HG03064 (cell line): ENCODE data around the gene HDGF.
A peak's percentile ranks its signal among the peaks of the same experiment; 100 is the strongest.

ENCODE experiments used
- ATAC-seq: cut with Tn5 transposase; IDR thresholded peaks from one replicate; pipeline ENCODE4 v1.9.1; 2021; ENCODE audit warnings: low read depth; ENCODE audit not compliant: unreplicated experiment

Gene HDGF

DNA sequence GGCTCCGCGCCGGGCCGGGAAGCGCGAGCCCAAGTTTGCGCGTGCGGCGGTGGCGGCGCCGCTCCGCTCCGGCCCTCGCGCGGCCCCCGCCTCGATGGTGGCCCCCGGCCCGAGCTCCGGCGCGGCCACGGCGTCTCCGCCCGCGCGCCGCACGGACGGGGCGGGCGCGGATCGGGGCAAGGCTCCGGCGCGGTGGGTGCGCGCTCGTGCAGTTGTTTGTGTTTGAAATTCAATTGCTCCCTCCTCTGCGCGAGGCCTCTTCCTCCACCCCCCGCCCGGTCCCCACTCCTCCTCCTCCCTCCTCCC, at the start of gene HDGF:
Gene HDGF, minus strand, starts transcription at position 225 of the 306 bp plus-strand sequence. CDS start 246 bp downstream, outside the sequence.
- ATAC-seq: peak; percentile 1

DNA sequence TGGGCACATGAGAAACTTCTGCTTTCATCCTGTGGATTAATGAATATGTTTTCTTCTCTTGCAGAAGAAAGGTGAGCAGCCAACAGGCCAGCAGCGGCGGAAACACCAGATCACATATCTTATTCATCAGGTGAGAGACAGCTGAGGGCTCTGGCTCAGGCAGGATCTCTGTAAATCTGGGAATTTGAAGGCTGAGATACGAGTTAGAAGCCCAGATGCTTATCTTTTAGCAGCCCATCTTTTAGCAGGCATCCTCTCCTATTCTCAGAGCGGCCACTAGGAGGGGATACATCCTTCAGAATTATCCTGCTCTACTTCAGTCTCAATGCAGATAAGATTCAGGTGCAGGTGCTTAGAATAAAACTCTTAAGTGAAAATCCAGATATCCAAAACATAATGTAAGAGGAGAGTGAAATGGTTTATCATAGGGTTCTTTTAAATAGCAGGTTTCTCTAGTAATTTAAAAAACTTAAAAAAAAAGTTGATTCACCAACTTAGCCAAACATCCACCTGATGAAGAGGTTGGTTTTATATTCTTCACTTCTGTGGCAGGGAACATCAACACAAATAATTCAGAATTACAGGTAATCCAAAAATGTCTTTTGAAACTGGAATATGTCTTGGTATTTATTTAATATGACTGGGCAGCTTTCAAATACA, 45.9 kb upstream of the HDGF start:
- ATAC-seq: no peak

DNA sequence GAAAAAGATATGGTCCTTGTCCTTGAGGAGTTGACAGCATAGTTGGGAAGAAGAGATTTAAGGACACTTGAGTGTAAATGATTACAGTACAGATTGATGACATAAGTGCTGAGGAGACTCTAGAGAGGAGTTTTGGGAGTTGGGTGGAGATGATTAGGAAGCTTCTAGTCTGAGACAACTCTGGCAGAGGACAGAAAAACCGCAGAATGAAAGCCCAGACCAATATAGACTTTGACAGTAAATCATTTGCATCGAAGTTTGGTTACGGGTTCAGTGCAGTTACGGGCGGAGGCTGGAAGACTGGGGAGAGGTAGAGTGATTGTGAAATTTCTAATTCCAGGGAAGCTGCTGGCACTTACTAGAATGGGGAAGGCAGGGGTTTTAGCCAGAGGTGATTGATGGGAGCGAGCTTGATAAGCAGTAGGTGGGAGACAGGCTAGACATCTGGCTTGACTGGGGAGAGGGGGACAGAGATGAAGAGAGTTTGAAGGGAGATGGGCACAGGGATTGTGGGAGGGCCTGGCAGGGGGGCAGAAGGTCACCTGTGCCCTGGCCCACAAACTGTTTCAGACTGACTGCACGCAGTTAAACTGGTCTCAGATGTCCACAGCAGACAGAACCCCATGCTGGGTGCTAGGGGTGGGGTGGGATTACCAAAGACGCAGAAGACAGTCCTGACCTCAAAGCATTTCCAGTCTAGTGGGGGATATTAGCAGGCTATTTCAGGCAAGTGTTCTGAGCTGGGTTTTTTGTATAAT, 45.0 kb upstream of the HDGF start:
- ATAC-seq: no peak

DNA sequence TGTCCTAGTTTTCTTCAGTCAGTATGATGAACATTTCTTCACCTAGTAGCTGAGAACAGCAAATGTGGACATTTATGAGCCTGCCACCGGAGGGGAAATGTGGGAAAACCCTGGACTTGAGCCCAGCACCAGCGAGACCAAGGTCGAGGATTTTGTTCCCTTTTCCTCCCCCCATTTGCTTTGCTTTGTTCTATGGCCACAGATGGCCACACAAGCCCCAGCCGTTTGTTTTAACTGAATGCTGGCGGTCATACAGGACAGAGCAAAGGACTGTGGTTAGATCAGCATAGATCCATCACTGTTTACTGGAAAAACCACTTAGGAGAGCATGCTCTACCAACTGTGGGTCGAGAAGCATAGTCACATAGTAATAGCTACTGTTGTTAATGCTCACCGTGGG, 44.3 kb upstream of the HDGF start:
- no peak for ATAC-seq

DNA sequence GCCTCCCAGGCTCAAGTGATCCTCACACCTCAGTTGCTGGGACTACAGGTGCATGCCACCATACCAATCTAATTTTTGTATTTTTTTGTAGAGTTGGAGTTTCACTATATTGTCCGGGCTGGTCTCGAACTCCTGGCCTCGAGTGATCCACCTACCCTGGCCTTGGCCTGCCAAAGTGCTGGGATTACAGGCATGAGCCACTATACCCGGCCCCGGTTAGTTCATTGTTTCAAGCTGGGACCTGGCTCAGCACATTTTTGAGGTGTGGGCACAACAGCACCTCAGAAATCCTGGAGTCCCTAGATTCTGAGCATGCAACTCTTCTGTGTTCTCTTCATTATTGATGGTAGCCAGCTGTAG, 43.9 kb upstream of the HDGF start:
- no peak for ATAC-seq

DNA sequence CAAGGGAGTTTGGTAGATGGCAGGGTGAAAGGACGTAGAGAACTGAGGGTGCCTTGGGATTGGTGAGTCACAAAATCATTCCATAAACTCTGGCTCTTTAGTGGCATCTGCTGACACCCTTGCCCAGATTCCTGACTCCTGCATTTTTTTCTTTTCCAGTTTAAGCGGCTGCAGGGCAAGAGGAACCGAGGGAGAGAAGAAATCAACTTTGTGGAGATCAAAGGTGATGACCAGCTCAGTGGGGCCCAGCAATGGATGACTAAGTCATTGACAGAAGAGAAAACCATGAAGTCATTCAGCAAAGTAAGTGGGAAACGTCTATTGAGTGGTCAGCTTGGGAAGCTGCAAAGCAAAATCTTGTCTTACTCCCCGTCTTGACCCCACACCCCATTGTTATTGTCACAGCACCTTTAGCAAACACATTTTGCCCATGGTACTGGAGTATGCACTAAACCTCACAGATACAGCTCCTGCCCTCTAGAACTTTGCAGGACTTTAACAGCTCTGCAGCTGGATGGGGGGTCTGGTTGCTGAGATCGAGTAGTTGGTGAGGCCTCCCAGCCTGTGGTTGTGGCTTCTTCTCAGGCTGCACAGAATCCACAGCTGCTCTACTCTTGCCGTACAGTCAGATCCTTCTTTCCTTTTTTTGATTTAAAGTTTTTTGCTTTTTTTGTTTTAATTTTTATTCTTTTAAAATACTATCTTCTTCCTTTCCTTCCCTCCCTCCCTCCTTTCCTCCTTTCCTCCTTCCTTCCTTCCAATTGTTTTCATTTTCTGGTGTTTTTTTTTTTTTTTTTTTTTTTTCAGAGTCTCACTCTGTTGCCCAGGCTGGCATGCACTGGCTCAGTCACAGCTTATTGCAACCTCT, 43.3 kb upstream of the HDGF start:
- ATAC-seq: no peak

DNA sequence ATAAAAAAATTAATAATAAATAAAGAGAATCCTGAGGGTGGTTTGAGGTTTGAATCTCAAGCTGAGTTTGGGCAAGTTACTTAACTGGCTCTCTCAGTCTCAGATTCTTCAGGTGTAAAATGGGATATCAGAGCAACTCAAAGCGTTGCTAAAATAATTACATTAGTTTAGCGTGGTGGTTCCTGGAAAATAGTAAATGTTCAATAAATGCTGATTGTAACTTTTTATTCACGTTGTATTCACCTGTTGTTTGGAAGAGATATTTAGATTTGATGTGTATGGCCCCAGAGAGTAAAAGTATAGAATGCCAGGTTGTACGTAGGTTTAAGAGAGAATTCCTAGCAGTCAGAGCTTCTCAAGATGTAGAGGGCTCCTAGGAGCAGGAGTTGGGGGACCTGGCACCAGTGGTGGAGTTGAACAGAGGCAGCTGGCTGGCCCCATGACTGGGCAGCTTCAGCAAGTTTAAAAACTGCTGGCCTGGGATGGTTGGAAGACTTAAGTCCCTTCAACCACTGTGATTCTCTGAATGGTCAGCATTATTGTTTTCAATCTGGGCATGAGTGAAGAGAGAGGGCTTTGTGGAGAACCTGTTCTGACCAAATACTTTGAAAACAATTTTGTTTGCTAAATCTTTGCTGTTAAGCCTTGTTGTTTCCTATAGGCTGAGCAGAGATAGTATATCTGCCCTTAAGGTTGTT, 38.3 kb upstream of the HDGF start:
- ATAC-seq: no peak

DNA sequence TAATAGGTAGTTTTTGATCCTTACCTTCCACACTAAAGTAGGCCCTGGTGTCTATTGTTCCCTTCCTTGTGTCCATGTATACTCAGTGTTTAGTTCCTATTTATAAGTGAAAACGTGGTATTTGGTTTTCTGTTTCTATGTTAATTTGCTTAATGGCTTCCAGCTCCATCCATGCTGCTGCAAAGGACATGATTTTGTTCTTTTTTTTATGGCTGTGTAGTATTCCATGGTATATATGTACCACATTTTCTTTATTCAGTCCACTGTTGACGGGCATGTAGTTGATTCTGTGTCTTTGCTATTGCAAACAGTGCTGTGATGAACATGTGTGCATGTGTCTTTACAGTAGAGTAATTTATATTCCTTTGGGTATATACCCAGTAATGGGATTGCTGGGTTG, 36.7 kb upstream of the HDGF start:
- ATAC-seq: no peak

DNA sequence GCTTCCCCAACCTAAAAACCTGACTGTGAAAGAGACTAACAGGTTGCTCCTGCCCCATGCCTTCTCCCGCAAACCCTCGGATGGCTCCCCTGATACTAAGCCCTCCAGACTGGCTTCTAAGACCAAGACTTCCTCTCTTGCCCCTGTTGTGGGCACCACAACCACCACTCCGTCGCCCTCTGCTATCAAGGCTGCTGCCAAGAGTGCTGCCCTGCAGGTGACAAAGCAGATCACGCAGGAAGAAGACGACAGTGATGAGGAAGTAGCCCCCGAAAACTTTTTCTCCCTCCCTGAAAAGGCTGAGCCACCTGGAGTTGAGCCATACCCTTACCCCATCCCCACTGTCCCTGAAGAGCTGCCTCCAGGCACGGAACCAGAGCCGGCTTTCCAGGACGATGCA, 35.2 kb upstream of the HDGF start:
- no peak for ATAC-seq

DNA sequence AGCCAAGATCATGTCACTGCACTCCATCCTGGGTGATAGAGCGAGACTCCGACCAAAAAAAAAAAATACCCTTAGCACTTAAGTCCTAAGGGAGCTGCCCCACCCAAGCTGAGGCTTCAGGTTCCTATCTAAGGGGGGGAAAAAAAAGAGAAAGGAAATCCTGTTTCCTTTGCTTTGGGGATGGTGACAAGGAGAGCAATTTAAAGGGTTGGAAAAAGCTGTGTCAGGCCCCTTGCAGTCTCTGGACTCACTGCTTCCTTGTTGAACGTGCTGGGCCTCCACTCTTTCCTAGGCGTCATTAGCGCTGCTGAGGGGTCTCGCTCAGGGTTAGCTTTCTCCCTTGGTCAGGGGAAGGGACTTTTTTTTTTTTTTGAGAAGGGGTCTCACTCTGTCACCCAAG, 34.0 kb upstream of the HDGF start:
- no peak for ATAC-seq

DNA sequence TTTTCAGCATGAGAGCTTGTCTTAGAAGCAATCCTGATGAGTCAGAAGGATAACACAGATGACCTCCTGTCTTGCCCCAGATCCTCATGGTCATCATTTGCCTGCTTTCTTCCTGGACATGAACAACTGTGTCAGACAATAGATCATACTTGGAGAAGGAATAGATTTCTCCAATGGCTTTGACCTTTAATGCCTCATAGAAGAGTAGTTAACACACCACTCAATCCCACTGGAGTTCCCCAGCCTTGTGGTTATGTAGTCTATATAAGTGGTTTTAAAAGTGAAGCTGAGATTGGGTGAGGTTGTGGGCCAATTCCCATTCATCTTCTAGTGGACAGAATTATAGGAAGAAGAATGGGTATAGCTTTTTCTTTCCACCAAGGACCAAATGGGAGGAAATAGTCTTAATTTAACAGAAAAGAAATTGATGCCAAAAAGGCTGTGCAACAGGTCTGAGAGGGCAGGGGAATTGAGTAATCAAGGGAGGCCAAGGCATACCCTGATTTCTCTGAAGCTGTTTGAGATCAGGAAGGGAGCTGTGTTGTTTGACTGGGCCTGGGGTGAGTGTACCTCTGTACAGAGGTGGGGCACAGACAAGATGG, 30.2 kb upstream of the HDGF start:
- no peak for ATAC-seq

DNA sequence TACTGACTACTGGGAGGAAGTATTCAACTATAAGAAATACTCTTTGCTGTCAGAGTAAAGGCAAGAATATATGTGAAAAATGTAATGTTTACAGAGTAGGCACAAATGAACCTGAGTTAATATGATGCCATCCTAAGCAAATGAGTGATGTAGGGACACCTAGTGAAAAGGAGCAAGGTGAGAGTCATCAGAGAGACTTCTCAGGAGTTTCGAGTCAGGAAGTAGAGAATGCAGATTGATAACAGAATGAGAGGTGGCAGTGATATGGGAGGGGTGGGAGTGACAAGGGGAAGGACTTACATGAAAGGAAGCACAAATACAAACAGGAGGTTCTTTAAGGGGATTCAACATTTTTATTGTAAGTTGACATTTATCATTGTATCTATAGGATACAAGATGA, 26.1 kb upstream of the HDGF start:
- ATAC-seq: no peak

DNA sequence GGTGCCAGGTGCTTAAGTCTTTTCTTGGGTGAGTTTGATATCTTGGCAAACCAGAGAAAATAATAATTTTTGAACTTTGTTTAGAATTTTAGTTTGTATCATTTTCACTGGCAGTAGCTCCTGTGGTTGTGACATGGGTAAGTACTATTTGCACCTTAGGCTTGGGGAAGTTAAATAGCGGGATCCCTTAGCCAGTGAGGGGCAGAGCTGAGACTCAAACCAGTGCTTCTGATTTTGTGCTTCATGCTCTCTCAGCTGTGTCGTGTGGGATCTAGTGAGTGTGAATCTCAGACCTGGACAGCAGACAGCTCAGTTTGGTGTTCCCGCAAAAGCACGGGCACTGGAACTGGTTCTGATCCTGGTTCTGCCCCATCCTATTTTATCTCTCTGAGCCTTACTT, 25.5 kb upstream of the HDGF start:
- no peak for ATAC-seq

DNA sequence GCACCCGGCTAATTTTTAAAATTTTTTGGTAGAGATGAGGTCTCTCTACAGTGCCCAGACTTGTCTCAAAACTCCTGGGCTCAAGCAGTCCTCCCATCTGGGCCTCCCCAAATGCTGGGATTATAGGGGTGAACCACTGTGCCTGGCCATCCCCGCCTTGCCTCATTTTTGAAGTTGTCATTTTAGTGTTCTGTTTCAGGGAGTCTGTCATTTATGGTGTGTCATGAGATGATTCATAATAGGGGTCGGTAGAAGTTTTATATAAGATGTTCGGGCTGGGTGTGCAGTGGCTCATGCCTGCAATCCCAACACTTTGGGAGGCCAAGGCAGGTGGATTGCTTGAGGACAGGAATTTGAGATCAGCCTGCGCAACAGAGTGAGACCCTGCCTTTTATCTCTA, 24.3 kb upstream of the HDGF start:
- ATAC-seq: no peak

DNA sequence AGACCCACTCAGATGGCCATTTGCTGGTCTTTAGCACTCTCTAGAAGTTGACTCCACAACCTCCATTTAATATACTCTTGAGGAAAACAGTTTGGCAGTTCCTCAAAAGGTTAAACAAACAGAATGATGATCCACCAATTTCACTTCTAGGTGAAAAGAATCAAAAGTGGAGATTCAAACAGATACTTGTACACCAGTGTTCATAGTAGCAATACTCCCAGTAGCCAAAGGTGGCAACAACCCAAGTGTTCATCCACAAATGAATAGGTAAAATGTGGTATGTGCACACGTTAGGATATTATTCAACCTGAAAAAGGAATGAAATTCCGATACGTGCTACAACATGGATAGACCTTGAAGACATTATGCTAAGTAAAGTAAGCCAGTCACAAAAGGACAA, 22.1 kb upstream of the HDGF start:
- ATAC-seq: no peak

DNA sequence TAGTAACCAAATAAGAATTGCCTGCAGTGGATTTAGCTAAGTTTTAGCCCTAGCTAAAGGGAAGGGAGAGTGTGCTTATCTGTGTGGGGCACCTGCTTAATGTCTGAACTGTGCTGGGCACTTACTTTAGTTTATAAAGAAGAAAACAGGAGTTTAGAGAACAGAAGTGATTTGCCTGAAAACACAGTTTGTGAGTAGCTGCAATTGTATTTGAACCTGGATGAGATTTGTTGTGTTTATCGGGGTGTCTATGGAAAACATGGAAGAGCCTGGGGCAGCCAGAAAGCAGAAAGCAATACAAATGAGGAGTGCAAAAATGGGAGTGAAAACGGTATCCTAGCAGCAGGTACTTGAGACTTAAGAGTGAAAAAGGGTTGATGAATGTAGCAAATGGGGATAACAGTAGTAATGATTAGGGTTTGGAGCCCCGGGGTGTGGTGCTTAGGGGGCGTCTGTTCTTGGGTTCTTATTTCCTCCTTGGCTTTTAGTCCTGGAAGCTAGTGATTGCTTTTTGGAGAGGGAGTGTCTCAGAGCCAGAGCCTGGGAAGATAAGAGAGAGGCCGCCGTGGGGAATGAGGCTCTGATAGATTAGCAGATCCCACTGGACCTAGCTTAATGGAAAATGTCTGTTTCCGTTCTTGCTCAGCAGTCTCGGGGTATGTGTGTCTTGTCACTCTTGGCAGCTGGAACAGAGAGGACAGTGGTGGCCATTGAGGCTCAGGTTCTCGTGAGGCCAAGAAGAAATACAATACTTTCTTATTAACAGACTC, 21.4 kb upstream of the HDGF start:
- ATAC-seq: no peak

DNA sequence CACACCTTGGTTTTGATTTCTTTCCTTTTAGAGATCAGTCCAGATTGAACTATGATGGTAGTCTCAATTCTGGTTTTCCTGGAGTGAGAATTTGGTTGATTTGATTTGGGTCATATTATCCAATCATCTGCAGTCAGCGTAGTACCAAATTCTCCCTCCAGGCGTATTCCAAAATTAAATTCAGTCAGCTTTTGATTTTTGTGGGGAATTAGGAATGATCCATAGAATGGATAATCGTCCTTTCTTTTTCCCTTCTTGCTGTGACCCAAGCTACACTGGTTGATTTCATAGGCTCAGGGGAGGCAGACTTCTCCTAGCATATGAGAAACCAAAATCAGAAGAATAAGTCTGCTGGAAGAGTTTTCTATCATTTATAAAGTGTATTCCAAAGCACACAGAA, 20.7 kb upstream of the HDGF start:
- ATAC-seq: no peak

DNA sequence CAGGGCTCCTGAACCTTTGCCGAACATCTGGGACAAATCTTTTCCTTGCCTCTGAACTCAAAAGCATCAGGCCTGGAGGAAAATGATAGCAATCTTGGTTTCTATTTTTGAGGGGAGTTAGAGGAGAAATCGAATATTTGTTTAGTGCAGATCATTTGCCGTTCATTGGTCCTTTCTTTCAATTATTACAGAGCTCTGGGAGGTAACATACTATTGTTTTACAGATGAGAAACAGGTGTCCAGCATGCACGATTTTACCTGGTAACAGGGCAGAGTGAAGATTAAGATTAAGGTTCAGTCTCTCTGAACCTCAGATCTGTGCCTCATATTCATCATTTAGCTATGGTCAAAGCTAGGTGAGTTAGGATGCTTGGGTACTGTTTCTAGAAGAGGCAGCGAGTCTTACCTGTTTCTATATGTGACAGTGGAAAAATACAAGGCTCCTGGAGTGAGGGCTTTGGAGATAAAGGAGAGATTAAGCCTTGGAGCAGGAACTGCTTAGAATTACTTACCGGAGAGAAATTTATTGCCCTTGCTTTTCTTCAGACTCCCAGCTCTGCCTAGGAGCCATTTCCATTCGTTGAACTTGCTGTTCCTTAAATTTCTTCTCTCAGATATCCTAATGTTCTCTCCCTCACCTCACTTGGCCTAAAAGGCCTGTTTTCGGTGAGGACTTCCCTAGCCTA, 17.3 kb upstream of the HDGF start:
- no peak for ATAC-seq

DNA sequence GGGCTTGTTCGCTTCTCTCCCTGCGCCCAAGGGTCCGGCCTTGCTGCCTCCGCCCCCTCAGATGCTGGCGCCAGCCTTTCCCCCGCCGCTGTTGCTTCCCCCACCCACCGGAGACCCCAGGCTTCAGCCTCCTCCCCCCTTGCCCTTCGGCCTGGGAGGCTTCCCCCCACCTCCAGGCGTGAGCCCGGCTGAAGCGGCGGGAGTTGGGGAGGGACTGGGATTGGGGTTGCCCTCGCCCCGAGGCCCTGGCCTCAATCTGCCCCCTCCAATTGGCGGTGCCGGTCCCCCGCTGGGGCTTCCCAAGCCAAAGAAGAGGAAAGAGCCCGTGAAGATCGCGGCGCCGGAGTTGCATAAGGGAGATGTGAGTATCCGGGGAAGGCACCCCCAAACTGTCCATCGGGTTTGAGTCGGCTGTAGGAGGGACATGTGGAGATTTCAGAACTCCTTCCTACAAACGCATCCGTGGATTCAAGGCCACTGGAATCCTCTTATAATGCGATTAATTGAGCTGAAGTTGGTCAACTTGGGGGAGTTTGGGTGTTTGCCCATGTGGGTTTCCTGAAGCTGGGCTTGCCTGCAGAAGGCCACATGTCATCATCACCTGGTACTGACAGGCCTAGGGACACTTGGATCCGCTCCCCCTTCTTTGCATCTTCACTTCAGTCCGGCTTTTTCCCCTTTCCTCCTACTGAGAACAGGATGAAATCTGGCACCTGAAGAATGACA, 16.6 kb upstream of the HDGF start:
- ATAC-seq: no peak
